ENCODE results near the gene GFM1. TPM values are rescaled to one million over a fixed set of nuclear protein-coding genes. Genes with fewer than 3 reads are reported as not detected.
"Not testable (repeated sequence)": the region's sequence is repeated elsewhere in the genome, so short reads cannot be mapped to it uniquely, and the experiment has no call there.

The GFM1 gene
- total RNA-seq, 4 donors from 2014 or later: 26.2 to 71.2 (median 47.9) TPM

DNA sequence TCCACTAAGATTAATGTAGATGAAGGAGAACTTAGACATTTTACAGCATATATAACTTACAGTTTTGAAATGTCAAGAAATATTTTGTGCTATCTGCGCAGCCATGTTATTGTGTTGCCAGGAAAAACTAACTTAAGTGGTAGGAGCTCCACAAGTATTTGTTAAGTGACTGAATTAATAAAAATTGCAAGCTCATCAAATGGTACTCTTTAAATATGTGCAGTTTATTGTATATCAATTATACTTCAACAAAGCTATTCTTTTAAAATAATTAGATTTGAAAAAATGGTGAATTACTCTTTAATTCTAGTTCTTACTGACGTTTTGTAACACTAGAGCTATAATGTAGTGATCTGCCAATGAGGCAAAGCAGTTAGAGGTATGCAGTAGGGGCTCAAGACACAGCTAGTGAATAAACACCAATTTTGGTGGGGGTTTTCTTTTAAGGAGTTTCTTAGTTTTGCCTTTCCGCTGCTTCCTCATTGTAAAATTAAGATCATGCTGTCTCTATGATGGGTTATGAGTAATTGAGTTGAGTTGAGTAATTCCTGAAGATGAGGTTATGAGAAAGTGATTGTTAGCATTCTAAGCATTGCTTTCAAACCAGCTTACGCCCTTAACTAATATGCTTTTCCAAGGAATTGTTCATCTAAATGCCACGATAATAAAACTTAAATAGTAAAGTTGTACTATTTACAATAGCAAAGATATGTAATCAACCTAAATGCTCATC, 39.1 kb downstream of the GFM1 start:
- intact Hi-C loops (cut with DNase I; ENCODE audit: low total_unique reads): no loop called here

DNA sequence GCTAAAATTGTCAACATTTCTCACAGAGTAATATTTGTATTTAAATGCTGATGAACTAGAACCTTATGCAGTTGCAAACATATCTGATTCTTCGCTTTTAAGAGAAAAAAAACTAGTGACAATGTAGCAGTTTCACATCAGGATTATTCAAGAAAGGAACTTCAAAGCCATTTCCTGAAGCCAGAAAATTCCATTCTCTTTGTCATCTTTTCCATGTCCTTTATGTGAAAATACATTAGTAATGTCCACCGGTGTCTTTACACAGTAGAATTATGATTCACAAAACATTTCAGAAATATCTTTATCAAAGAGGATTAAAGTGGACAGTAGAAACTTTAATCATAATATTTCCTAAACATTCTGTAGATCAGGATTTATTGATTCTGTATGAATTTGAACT, 40.8 kb downstream of the GFM1 start:
- Histone ChIP-seq H3K4me1 (no peaks in the 10 kb centered on the region), H3K27me3 (no peaks in the 10 kb centered on the region), H3K27ac (no peak overlapping the region), H3K4me3 (no peak overlapping the region), H3K36me3 (peaks cover 0 to 12% (median 2%) of the 10 kb centered on the region in 4 donors), H3K9me3 (no peaks in the 10 kb centered on the region)
- 92 to 94% methylated on average over 2 of the region's 2 CpGs for WGBS, 2 donors (ENCODE audit: low coverage in 1 of 2)
- no peak for DNase-seq
- intact Hi-C loops (cut with DNase I; ENCODE audit: low total_unique reads) (no loop called here), in situ Hi-C loops (cut with MboI; ENCODE audit: low pct_ligation_motif_present in 1 of 4, low pct_unique_long_range_greater_than_20kb in 1 of 4, low sequenced_read_pairs in 3 of 4) (no loop called here)
- TF ChIP-seq, protein P1, sequence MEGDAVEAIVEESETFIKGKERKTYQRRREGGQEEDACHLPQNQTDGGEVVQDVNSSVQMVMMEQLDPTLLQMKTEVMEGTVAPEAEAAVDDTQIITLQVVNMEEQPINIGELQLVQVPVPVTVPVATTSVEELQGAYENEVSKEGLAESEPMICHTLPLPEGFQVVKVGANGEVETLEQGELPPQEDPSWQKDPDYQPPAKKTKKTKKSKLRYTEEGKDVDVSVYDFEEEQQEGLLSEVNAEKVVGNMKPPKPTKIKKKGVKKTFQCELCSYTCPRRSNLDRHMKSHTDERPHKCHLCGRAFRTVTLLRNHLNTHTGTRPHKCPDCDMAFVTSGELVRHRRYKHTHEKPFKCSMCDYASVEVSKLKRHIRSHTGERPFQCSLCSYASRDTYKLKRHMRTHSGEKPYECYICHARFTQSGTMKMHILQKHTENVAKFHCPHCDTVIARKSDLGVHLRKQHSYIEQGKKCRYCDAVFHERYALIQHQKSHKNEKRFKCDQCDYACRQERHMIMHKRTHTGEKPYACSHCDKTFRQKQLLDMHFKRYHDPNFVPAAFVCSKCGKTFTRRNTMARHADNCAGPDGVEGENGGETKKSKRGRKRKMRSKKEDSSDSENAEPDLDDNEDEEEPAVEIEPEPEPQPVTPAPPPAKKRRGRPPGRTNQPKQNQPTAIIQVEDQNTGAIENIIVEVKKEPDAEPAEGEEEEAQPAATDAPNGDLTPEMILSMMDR (IDR thresholded peaks at IDR 0.05): no peak
- TF ChIP-seq POLR2A (IDR thresholded peaks at IDR 0.05) (no peak), EP300 (IDR thresholded peaks at IDR 0.05; ENCODE audit: low read depth) (no peak), POLR2AphosphoS5 (IDR thresholded peaks at IDR 0.05) (no peak)

More for the DNA sequence above, 39.1 kb downstream of the GFM1 start:
- Histone ChIP-seq H3K27ac (no peak overlapping the region), H3K4me3 (no peak overlapping the region), H3K36me3 (peaks cover 0 to 12% (median 2%) of the 10 kb centered on the region in 4 donors), H3K4me1 (no peaks in the 10 kb centered on the region), H3K9me3 (no peaks in the 10 kb centered on the region), H3K27me3 (no peaks in the 10 kb centered on the region)
- no peak for DNase-seq
- in situ Hi-C loops (cut with MboI; ENCODE audit: low pct_ligation_motif_present in 1 of 4, low pct_unique_long_range_greater_than_20kb in 1 of 4, low sequenced_read_pairs in 3 of 4): no loop called here
- TF ChIP-seq, protein P1 (IDR thresholded peaks at IDR 0.05): no peak
- TF ChIP-seq POLR2AphosphoS5 (IDR thresholded peaks at IDR 0.05): no peak
- TF ChIP-seq POLR2A (IDR thresholded peaks at IDR 0.05): no peak
- no peak for TF ChIP-seq EP300 (IDR thresholded peaks at IDR 0.05; ENCODE audit: low read depth)
- WGBS, 2 donors (ENCODE audit: low coverage in 1 of 2): 82 to 89% methylated on average over 5 of the region's 5 CpGs

DNA sequence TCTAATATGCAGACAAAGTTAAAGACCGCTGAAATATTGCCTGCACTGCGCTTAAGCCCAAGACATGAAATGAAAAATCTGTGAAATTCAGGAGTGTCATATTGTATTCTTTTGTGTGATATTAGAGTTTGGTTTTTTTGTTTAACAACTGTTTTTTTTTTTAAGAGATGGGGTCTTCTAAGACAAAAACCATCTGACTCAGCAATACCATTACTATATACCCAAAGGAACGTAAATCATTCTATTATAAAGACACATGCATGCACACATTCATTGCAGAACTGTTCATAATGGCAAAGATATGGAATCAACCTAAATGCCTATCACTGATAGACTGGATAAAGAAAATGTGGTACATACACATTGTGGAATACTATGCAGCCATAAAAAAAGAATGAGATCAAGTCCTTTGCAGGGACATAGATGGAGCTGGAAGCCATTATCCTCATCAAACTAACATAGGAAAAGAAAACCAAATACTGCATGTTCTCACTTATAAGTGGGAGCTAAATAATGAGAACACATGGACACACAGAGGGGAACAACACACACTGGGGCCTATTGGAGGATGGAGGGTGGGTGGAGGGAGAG, 49.6 kb downstream of the GFM1 start:
- intact Hi-C loops (cut with DNase I; ENCODE audit: low total_unique reads); in situ Hi-C loops (cut with MboI; ENCODE audit: low pct_ligation_motif_present in 1 of 4, low pct_unique_long_range_greater_than_20kb in 1 of 4, low sequenced_read_pairs in 3 of 4); DNase-seq: not testable (repeated sequence)

GRCh38 chr3:158696618-158697017, 52.3 kb downstream of the GFM1 start:
- TF ChIP-seq, protein P1 (IDR thresholded peaks at IDR 0.05): no peak
- H3K9me3 ChIP-seq: no peaks in the 10 kb centered on the region
- 52 to 63% methylated on average over 2 of the region's 2 CpGs for WGBS, 2 donors (ENCODE audit: low coverage in 1 of 2)
- peaks cover 0 to 13% (median 2%) of the 10 kb centered on the region in 4 donors for H3K36me3 ChIP-seq
- peaks cover 0 to 5% (median 2%) of the 10 kb centered on the region in 4 donors for H3K4me1 ChIP-seq
- intact Hi-C loops (cut with DNase I; ENCODE audit: low total_unique reads) (no loop called here), in situ Hi-C loops (cut with MboI; ENCODE audit: low pct_ligation_motif_present in 1 of 4, low pct_unique_long_range_greater_than_20kb in 1 of 4, low sequenced_read_pairs in 3 of 4) (no loop called here)
- no peaks in the 10 kb centered on the region for H3K27me3 ChIP-seq
- no peak overlapping the region for H3K4me3 ChIP-seq
- no peak overlapping the region for H3K27ac ChIP-seq
- no peak for DNase-seq

More for the DNA sequence above, 49.6 kb downstream of the GFM1 start:
- H3K4me3 ChIP-seq, H3K4me1 ChIP-seq, H3K9me3 ChIP-seq, H3K27ac ChIP-seq, H3K27me3 ChIP-seq: not testable (repeated sequence)
- peaks cover 0 to 18% (median 5%) of the 10 kb centered on the region in 4 donors for H3K36me3 ChIP-seq
- WGBS, 2 donors (ENCODE audit: low coverage in 1 of 2): 29 to 85% methylated on average over 3 of the region's 3 CpGs

Measured in transverse colon (tissue), 4 donors.